Activated gamma-delta T cell treated with Interleukin-2 at 50 U/mL for 16 hours (primary cell): ENCODE data around the gene GSK3B.
"Not testable (repeated sequence)": the region's sequence is repeated elsewhere in the genome, so short reads cannot be mapped to it uniquely, and the experiment has no call there.

Experiments used
- DNase-seq: peaks from one replicate; pipeline ENCODE4 v3.0.0-alpha.2; 2020

The GSK3B gene

GRCh38 chr3:119998166-119998565 lies 96.1 kb downstream of the GSK3B start:
- DNase-seq: no peak

- no peak for DNase-seq
These were observed 103.4 kb downstream of the GSK3B start for GRCh38 chr3:119990888-119991287.

GRCh38 chr3:119989981-119990655 lies 104.1 kb downstream of the GSK3B start:
- no peak for DNase-seq

- not testable (repeated sequence) for DNase-seq
These were observed 107.4 kb downstream of the GSK3B start for GRCh38 chr3:119986812-119987211.

GRCh38 chr3:119981386-119981785 lies 112.9 kb downstream of the GSK3B start:
- DNase-seq: no peak

GRCh38 chr3:119978554-119979208 lies 115.6 kb downstream of the GSK3B start:
- DNase-seq: no peak

GRCh38 chr3:119977353-119977752 lies 116.9 kb downstream of the GSK3B start:
- no peak for DNase-seq

GRCh38 chr3:119976214-119976613 lies 118.0 kb downstream of the GSK3B start:
- no peak for DNase-seq

GRCh38 chr3:119974656-119975055 lies 119.6 kb downstream of the GSK3B start:
- DNase-seq: no peak

GRCh38 chr3:119973018-119973646 lies 121.1 kb downstream of the GSK3B start:
- DNase-seq: no peak

GRCh38 chr3:119969759-119970158 lies 124.5 kb downstream of the GSK3B start:
- no peak for DNase-seq

- DNase-seq: no peak
These were observed 126.8 kb downstream of the GSK3B start for GRCh38 chr3:119967353-119968006.

GRCh38 chr3:119965692-119966091 lies 128.6 kb downstream of the GSK3B start:
- DNase-seq: no peak

- no peak for DNase-seq
These were observed 130.0 kb downstream of the GSK3B start for GRCh38 chr3:119964294-119964693.

GRCh38 chr3:119955972-119956371 lies 138.3 kb downstream of the GSK3B start:
- no peak for DNase-seq

GRCh38 chr3:119950666-119951325 lies 143.5 kb downstream of the GSK3B start:
- no peak for DNase-seq

GRCh38 chr3:119945291-119945690 lies 149.0 kb downstream of the GSK3B start:
- DNase-seq: no peak

GRCh38 chr3:119944091-119944490 lies 150.2 kb downstream of the GSK3B start:
- DNase-seq: no peak

GRCh38 chr3:119939077-119939476 lies 155.2 kb downstream of the GSK3B start:
- no peak for DNase-seq

- DNase-seq: peak; percentile 40
These were observed 157.0 kb downstream of the GSK3B start for GRCh38 chr3:119937229-119937628.

- no peak for DNase-seq
These were observed 160.0 kb downstream of the GSK3B start for GRCh38 chr3:119934249-119934648.

- DNase-seq: no peak
These were observed 161.0 kb downstream of the GSK3B start for GRCh38 chr3:119933207-119933606.

GRCh38 chr3:119930286-119930685 lies 164.0 kb downstream of the GSK3B start:
- DNase-seq: no peak
